Measurements from ENCODE around the gene TNFSF13B.

- TF ChIP-seq CTCF (conservative IDR thresholded peaks at IDR 0.05 in 1 of 2, IDR thresholded peaks at IDR 0.05 in 1 of 2; ENCODE audit: low read depth in 1 of 2, low read length in 2 of 2) (no peak), EZH2 (IDR thresholded peaks at IDR 0.05; ENCODE audit: low read length, missing control alignments) (no peak)
These were observed 49.5 kb upstream of the TNFSF13B start for GRCh38 chr13:108220041-108220440.
